CD4-positive, alpha-beta T cell (primary cell): ENCODE measurements around the gene DSG1. TPM values are rescaled to one million over a fixed set of nuclear protein-coding genes. Genes with fewer than 3 reads are reported as not detected.

Experiments used
- ATAC-seq: fragments of 200-7000 bp; cut with Tn5 transposase; one replicate; pipeline ENCODE4 v1.10.0; 2022; ENCODE audit warnings: mild to moderate bottlenecking; ENCODE audit not compliant: poor library complexity
- CTCF ChIA-PET: fragments of 350-600 bp; sonication (Branson Sonifier 250); formaldehyde crosslinking; loops from one replicate; lab custom pipeline; 2021; ENCODE audit warnings: antibody characterized with exemption, inconsistent platforms; lab: Charles Lee
- POLR2A ChIA-PET: fragments of 350-600 bp; sonication (Branson Sonifier 250); formaldehyde crosslinking; loops from one replicate; lab custom pipeline; 2021; ENCODE audit warnings: antibody characterized with exemption, inconsistent platforms; lab: Charles Lee
- DNase-seq, 14 experiments: peaks; one replicate each; pipeline ENCODE4 v3.0.0-alpha.2; 2013 to 2020; ENCODE audit warnings: mixed read lengths in 2 of 14
- H3K27ac ChIP-seq, 2 donors: one replicate each; pipeline versions ENCODE4 v1.5.1 to v1.7.0; 2013; ENCODE audit warnings: low read length in 2 of 2, low read depth in 1 of 2, mild to moderate bottlenecking in 1 of 2
- H3K27me3 ChIP-seq, 2 experiments: 1 replicate in 1 of 2; 2 replicates in 1 of 2; pipeline versions ENCODE4 v1.6.1 to v1.7.0; 2013; ENCODE audit warnings: low read length in 2 of 2, control low read depth in 1 of 2, mild to moderate bottlenecking in 1 of 2, moderate library complexity in 1 of 2; ENCODE audit not compliant: insufficient read depth in 2 of 2, control insufficient read depth in 1 of 2
- H3K36me3 ChIP-seq: one replicate; pipeline ENCODE4 v1.6.1; 2013; ENCODE audit warnings: low read length, control low read depth; ENCODE audit not compliant: insufficient read depth
- H3K4me1 ChIP-seq: one replicate; pipeline ENCODE4 v1.6.1; 2013; ENCODE audit warnings: low read length, control low read depth; ENCODE audit not compliant: insufficient read depth
- H3K4me3 ChIP-seq: one replicate; pipeline ENCODE4 v1.5.1; 2013; ENCODE audit warnings: mild to moderate bottlenecking, low read length, moderate library complexity
- H3K9me3 ChIP-seq, 2 experiments: 1 replicate in 1 of 2; 2 replicates in 1 of 2; pipeline versions ENCODE4 v1.6.1 to v1.7.0; 2013; ENCODE audit warnings: low read length in 2 of 2, mild to moderate bottlenecking in 2 of 2, control low read depth in 1 of 2, moderate library complexity in 1 of 2; ENCODE audit not compliant: control insufficient read depth in 1 of 2, insufficient read depth in 1 of 2
- H3K27ac Mint-ChIP-seq: one replicate; pipeline ENCODE4 v1.8.0; 2020; ENCODE audit warnings: mixed read lengths
- H3K27me3 Mint-ChIP-seq: one replicate; pipeline ENCODE4 v1.8.0; 2021; ENCODE audit warnings: mixed read lengths
- H3K36me3 Mint-ChIP-seq: one replicate; pipeline ENCODE4 v1.8.0; 2021; ENCODE audit warnings: low read depth, mixed read lengths
- H3K4me1 Mint-ChIP-seq: one replicate; pipeline ENCODE4 v1.8.0; 2021; ENCODE audit warnings: low read depth, mixed read lengths
- H3K4me3 Mint-ChIP-seq: one replicate; pipeline ENCODE4 v1.8.0; 2020; ENCODE audit warnings: mild to moderate bottlenecking, mixed read lengths
- H3K9me3 Mint-ChIP-seq: one replicate; pipeline ENCODE4 v1.8.0; 2020; ENCODE audit warnings: mixed read lengths
- intact Hi-C, 2 experiments: fragments of 100-400 bp; cut with DNase I in 1 of 2; cut with micrococcal nuclease in 1 of 2; formaldehyde crosslinking; loops; one replicate each; pipeline versions ENCODE4 v1.15.1 to v1.9.0; 2023 to 2025; cut with DNase I, micrococcal nuclease
- total RNA-seq, 174 experiments: library from RNA in 2 of 174; stranded (reverse) in 2 of 174; gene quantifications; one replicate each; pipeline ENCODE4 v1.2.3 and lab custom pipeline; 2021 to 2026
- TF ChIP-seq, protein P1 (sequence below): fragments of 200-600 bp; IDR thresholded peaks from one replicate; pipeline ENCODE4 v1.8.0; 2022; ENCODE audit warnings: antibody characterized with exemption, mild to moderate bottlenecking

The DSG1 gene
- total RNA-seq, 2 experiments from 2014 or later, result not detected

DNA sequence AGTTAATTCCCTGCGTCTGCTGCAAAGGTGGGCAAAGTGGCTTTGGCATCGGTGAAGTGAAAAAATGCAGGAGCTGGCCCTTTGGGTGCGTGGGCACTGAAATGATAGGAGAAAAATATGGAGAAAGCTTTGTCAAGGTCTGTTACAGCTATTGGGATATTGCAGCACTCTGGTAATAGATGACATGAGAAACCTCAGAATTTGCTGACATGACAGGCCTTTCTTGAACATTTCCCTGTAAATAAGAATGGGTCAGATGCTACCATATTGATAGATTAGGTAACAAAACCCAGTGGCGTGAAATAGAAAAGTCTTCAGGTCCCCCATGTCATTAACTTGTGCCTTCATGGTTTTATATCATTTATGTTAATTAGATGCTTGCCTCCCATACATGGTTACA, 46.2 kb downstream of the DSG1 start:
- H3K27me3 Mint-ChIP-seq, result no peaks in the 10 kb centered on the region
- POLR2A ChIA-PET, result no interaction called here
- Histone ChIP-seq H3K9me3 (no peaks in the 10 kb centered on the region), H3K27me3 (no peaks in the 10 kb centered on the region), H3K4me3 (no peak overlapping the region), H3K27ac (no peak overlapping the region), H3K4me1 (no peaks in the 10 kb centered on the region), H3K36me3 (no peaks in the 10 kb centered on the region)
- TF ChIP-seq, protein P1, sequence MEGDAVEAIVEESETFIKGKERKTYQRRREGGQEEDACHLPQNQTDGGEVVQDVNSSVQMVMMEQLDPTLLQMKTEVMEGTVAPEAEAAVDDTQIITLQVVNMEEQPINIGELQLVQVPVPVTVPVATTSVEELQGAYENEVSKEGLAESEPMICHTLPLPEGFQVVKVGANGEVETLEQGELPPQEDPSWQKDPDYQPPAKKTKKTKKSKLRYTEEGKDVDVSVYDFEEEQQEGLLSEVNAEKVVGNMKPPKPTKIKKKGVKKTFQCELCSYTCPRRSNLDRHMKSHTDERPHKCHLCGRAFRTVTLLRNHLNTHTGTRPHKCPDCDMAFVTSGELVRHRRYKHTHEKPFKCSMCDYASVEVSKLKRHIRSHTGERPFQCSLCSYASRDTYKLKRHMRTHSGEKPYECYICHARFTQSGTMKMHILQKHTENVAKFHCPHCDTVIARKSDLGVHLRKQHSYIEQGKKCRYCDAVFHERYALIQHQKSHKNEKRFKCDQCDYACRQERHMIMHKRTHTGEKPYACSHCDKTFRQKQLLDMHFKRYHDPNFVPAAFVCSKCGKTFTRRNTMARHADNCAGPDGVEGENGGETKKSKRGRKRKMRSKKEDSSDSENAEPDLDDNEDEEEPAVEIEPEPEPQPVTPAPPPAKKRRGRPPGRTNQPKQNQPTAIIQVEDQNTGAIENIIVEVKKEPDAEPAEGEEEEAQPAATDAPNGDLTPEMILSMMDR, result no peak
- no peaks in the 10 kb centered on the region for H3K4me1 Mint-ChIP-seq
- CTCF ChIA-PET, result no interaction called here
- H3K27ac Mint-ChIP-seq, result no peak overlapping the region
- intact Hi-C loops, result no loop called here
- no peak for ATAC-seq
- peaks cover 2% of the 10 kb centered on the region for H3K9me3 Mint-ChIP-seq
- H3K4me3 Mint-ChIP-seq, result no peak overlapping the region
- H3K36me3 Mint-ChIP-seq, result no peaks in the 10 kb centered on the region
- DNase-seq, result no peak

DNA sequence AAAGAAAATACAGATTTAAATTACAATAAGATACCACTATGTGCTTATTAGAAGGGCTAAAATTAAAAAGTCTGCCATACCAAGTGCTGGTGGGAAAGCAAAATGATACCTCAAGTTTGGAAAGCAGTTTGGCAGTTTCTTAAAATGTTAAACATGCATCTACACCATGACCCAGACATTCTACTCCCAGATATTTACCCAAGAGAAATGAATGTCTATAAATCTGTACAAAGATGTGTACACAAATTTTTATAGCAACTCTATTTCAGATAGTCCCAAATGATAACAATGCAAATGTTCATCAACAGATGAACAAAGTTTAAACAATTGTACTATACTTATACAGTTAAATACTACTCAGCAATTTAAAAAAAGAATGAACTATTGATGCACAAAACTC, 51.5 kb downstream of the DSG1 start:
- TF ChIP-seq, protein P1, result no peak
- DNase-seq (no peak), ATAC-seq (no peak)
- Histone ChIP-seq H3K36me3 (no peaks in the 10 kb centered on the region), H3K4me1 (no peaks in the 10 kb centered on the region), H3K27me3 (no peaks in the 10 kb centered on the region), H3K27ac (no peak overlapping the region), H3K4me3 (no peak overlapping the region), H3K9me3 (no peaks in the 10 kb centered on the region)
- ChIA-PET POLR2A (no interaction called here), CTCF (no interaction called here)
- Mint-ChIP-seq H3K36me3 (no peaks in the 10 kb centered on the region), H3K9me3 (peaks cover 2% of the 10 kb centered on the region), H3K27me3 (no peaks in the 10 kb centered on the region), H3K4me1 (no peaks in the 10 kb centered on the region), H3K27ac (no peak overlapping the region), H3K4me3 (no peak overlapping the region)
- intact Hi-C loops, result no loop called here

DNA sequence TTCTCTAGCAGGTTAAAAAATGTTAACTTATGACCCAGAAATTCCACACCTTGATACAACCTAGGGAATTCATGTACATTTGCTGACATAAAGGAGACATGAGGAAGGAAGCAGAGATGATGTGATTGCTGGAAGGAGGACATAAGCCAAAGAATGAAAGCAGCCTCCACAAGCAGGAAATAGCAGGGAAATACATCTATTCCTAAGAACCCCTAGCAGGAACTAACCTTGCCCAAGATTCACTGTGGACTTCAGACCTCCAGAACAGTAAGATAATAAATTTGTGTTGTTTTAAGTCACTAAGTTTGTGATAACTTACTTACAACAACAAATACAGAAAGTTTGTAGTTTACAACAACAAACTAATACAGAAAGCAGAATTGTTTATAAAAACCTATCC, 54.0 kb downstream of the DSG1 start:
- Mint-ChIP-seq H3K27ac (no peak overlapping the region), H3K9me3 (peaks cover 2% of the 10 kb centered on the region), H3K27me3 (no peaks in the 10 kb centered on the region), H3K4me1 (no peaks in the 10 kb centered on the region), H3K4me3 (no peak overlapping the region), H3K36me3 (no peaks in the 10 kb centered on the region)
- ATAC-seq (no peak), DNase-seq (no peak)
- ChIA-PET POLR2A (no interaction called here), CTCF (no interaction called here)
- H3K27ac ChIP-seq, result no peak overlapping the region
- no peaks in the 10 kb centered on the region for H3K27me3 ChIP-seq
- TF ChIP-seq, protein P1, result no peak
- intact Hi-C loops, result no loop called here
- no peak overlapping the region for H3K4me3 ChIP-seq
- no peaks in the 10 kb centered on the region for H3K36me3 ChIP-seq
- no peaks in the 10 kb centered on the region for H3K4me1 ChIP-seq
- no peaks in the 10 kb centered on the region for H3K9me3 ChIP-seq
